LHCN-M2 (cell line): ENCODE measurements around the gene NSUN2. TPM values are rescaled to one million over a fixed set of nuclear protein-coding genes. Genes with fewer than 3 reads are reported as not detected.

ENCODE experiments used
- DNase-seq: peaks from one replicate; pipeline ENCODE4 v3.0.0-alpha.2; 2012; ENCODE audit warnings: low read depth
- total RNA-seq: library from RNA; depleted of rRNA; stranded (reverse); fragments of >200 nt; gene quantifications from 2 replicates; pipeline ENCODE4 v1.2.3, GENCODE V29; 2014; rRNA removed

Gene NSUN2
- total RNA-seq, 1 experiment from 2014 or later = 61.3 TPM

- DNase-seq = no peak
Measured at GRCh38 chr5:6557807-6558575, 74.9 kb downstream of the NSUN2 start.

- no peak for DNase-seq
Measured at GRCh38 chr5:6556802-6557102, 76.1 kb downstream of the NSUN2 start.

GRCh38 chr5:6556089-6556801 lies 76.6 kb downstream of the NSUN2 start:
- DNase-seq = no peak

GRCh38 chr5:6554812-6555211 lies 78.0 kb downstream of the NSUN2 start:
- no peak for DNase-seq

GRCh38 chr5:6553972-6554371 lies 78.9 kb downstream of the NSUN2 start:
- DNase-seq = no peak

GRCh38 chr5:6552612-6553011 lies 80.2 kb downstream of the NSUN2 start:
- no peak for DNase-seq

GRCh38 chr5:6551955-6552313 lies 80.9 kb downstream of the NSUN2 start:
- DNase-seq = no peak

GRCh38 chr5:6551287-6551954 lies 81.4 kb downstream of the NSUN2 start:
- DNase-seq = peak; percentile 78

- no peak for DNase-seq
Measured at GRCh38 chr5:6550628-6551027, 82.2 kb downstream of the NSUN2 start.

Other genes starting within 250 kb of the NSUN2 start
- gene UBE2QL1, start 184.2 kb downstream of the NSUN2 start, total RNA-seq = not detected in 2 replicates
- 34.1 and 36.8 TPM in 2 replicates for gene SRD5A1, start 396 bp upstream of the NSUN2 start, total RNA-seq
- 13.2 and 14.6 TPM in 2 replicates for gene TENT4A, start 80.4 kb upstream of the NSUN2 start, total RNA-seq